A549 treated with Mapracorat at 1 μM for 4 hours (cell line): ENCODE results near the gene C9orf152. TPM values are rescaled to one million over a fixed set of nuclear protein-coding genes. Genes with fewer than 3 reads are reported as not detected.

Source experiments
- total RNA-seq: library from RNA; stranded (reverse); fragments of 200-300 nt; extraction: Qiagen RNA extraction; gene quantifications from 5 replicates; pipeline ENCODE4 v1.2.3, GENCODE V29; 2022

The C9orf152 gene, protein sequence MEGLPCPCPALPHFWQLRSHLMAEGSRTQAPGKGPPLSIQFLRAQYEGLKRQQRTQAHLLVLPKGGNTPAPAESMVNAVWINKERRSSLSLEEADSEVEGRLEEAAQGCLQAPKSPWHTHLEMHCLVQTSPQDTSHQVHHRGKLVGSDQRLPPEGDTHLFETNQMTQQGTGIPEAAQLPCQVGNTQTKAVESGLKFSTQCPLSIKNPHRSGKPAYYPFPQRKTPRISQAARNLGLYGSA
- total RNA-seq = 0.07 to 0.17 TPM (median 0.13 TPM) in 4 of 5 replicates, not detected in the other

DNA sequence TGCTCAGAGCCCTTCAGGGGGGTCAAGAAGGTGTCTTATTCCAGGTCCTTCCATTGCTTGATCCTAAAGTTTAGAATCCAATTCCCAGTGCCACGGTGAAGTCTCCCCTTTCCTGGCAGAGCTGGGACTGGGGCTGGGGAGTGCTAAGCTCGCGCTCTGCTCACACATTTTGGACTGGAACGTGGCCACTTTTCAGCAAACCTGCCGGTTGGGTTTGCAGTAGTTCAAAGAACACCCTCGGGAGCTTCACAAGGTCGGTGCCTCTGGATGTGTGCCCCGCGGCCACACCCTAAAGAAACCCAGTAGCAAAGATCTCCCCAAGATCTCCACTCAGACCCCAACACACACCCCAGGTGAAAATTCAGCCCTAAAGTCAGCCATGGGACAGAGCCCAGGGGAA, at the start of gene C9orf152:
Gene C9orf152 (minus strand): TSS at position 129 of the 400 bp plus-strand sequence. CDS start 580 bp downstream, outside the sequence.

DNA sequence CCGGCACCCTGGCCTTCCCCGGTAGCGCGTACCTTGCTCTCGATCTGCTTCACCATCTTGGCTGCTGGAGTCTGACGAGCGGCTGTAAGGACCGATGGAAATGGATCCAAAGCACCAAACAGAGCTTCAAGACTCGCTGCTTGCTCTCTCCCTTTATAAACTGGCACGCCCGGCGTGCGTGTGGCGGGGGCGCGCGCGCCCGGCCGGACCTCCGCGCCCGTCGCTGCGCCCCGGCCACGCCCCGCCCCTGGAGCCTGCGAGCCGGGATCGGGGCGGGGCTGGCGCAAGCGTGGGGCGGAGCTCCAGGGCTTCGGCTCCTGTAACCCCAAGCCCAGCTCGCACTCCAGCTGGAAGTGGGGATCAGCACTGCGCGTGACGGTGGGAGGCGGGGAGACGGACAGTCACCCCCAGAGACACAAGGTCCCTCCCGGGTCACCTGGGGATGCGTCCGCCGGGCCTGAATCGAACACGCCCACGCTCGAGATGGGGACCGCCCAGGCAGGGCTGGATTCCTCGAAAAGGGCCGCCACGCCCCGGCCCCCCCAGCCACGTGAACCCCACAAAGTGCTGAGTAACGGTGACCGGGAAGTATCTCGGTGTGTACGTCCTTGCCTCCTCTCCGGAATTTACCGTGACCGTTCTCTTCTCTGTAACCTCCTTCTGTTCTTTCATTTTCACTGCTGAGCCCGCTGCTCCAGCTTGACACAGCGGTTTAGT, 48.6 kb upstream of the C9orf152 start, which contains the start of gene TXN:
Gene TXN (minus strand): TSS at position 128 of the 717 bp plus-strand sequence. CDS start 72 bp downstream, at position 56.

Other genes starting within 250 kb of the C9orf152 start
- 1,142 to 1,545 TPM (median 1,234 TPM) in 5 replicates for gene TXN, start 48.3 kb upstream of the C9orf152 start, total RNA-seq
- gene TXNDC8, start 129.7 kb upstream of the C9orf152 start, total RNA-seq = not detected in 5 replicates